Renal pelvis (tissue), 4 donors: ENCODE measurements around the gene PRR16. TPM values are rescaled to one million over a fixed set of nuclear protein-coding genes. Genes with fewer than 3 reads are reported as not detected.

Experiments used
- DNase-seq: peaks from one replicate; pipeline ENCODE4 v3.0.0-alpha.2; 2013
- polyA plus RNA-seq, 3 donors: library from polyadenylated mRNA; unstranded; fragments of 120-200 nt; gene quantifications; one replicate each; pipeline ENCODE4 v1.2.1, GENCODE V29; 2013; ENCODE audit not compliant: insufficient read length in 3 of 3

PRR16 gene
- polyA plus RNA-seq, 3 donors = 2.1 to 3.8 (median 3.7) TPM

DNA sequence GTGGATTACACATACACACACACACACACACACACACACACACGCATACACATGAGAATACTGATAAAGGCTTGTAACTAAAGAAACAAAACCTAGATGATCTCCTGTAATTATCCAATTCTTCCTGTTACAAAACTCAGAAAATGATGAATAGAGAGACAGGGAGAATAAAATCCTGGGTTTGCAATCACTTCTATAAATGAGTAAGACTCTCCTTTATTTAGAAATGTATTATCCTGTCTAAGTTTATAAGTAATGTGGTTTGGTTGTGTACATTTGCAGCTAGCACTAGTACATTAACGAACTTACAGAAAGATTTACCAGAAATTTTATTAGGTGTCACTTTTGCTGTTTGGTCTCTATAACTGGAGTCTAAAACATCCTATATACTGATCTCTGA lies 2.8 kb upstream of the PRR16 start:
- DNase-seq = no peak

DNA sequence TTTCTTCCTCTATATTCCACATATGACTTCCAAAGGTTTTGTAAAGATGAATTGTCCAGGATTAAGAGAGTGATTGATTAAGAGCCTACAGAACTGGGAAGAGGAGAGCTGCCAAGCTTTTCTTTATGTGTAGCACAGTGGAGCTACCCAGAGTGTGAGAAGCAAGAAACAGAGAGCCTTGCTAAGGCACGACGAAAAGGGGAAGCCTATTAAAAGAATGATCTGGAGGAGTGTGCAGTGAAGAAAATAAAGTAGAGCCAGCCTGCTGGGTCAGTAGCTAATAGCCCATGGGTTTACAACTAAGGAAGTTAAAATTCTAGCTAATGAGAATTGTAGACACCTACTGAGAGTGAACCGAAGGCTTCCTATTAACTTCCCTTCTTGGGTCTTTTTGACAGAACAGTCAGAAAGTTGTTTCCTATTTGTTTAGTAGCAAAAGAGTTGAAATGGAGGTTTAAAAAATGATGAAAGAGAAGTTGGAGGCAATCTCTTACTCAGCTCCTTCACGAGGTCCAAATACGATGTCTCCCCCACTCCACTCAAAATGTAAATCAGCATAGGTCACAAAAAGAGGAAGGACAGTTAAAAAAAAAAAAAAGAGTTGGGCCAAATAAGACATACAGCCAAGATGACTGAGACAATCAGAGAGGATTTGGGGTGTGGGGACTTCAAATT lies 957 bp upstream of the PRR16 start:
- no peak for DNase-seq

DNA sequence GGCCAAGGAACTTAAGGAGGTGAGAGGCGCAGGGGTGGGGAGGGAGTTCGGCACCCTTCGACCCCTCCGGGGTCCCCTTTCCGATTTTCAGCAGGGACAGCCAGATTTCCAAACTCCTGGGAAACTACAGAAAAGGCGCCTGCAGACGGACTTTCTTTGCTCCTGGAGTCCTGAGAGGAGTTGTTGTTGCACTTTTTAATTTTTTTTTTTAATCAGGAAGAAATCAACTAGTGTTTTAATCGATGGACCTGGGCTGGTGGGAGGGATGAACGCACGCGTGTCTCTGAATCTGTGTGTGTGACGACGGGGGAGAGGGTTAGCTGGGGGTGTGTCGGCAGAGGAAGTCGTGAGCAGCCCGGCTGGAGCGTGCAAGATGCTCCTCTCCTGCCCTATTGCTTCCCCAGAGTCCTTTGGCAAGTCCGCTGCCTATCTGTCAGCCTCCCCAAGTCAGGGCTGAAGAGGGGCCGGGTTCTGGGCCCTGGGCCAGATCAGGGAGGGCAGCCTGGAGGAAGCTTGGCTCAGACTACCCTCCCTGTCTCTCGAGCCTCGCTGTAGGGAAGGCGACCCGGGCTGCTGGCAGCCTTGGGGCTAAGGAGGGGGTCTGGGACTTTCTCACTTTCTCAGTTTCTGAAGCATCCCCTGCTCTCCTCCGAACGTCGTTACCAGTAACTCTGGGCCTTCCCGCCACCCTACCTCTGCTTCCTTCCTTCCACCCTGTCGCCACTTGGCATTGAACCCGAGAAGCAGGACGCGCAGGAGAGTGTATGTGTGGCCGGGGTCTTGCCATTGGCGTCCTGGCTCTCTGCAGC lies 731 bp downstream of the PRR16 start:
- no peak for DNase-seq

- DNase-seq = no peak
Observed at GRCh38 chr5:120465436-120465961, 1.4 kb downstream of the PRR16 start.

DNA sequence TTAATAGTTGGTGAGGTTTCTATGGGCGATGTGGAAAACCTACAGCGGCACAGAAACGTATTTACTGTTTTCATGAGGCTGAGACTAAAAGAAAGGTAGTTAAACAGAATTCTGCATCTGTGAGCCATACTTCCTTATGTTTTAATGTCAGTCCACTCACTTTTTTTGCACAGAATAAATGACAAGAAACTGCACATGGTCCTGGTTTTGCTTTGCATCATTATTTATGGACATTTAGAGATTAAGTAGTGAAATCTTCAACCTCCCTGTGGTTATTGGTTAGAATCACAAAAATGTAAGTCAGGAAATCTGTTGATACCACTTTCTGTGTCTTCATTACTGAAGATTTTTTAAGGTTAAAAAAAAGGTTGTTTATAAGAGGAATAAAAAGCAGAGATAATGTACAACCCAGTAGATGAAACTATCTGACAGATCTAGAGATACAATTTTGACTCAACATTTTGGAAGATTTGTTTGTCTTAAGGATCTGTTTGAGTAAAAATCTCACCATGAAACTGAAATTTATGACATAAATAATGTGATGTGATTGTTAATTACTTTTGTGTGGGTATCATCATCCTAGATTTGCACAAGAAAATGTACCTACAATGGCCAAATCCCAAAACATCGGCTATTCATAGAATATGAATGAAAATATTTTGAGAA lies 2.4 kb downstream of the PRR16 start:
- DNase-seq = no peak

DNA sequence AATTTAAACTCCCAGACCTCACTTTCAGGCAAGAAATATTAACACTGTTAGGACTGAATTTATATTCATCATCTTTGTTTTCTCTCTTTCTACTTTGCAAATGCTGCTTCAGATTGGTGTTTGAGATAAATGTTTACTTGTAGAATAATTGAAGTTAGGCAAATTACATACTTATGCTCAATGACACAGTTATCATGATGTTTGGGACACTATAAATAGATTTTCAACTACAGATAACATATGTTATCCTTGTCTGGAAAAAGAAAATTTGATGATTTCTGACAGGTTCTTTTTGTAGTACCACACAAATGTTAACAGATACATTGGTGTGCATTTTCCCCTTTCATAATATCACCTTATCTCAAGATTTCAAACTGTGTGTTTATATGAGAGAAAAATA lies 7.9 kb downstream of the PRR16 start:
- DNase-seq = no peak

GRCh38 chr5:120472911-120473310 lies 8.8 kb downstream of the PRR16 start:
- DNase-seq = no peak

DNA sequence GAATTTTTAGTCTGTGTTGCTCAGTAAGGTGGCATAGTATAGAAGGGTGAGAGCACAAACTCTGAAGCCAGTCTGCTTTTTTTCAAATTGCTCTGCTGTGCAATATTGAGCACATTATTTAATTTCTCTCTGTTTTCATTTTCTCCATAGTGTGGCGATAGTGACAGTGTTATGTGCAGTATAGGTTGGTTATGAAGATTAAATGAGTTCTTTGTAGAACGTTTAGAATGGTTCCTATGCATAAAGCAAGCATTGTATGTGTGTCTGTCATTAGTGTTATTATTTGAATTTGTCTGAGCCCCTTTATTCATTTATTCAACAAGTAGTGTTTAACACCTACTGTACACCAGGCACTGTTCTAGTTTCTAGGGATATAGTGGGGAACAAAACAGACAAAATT lies 9.2 kb downstream of the PRR16 start:
- DNase-seq = no peak

- no peak for DNase-seq
Observed at GRCh38 chr5:120476063-120476462, 12.0 kb downstream of the PRR16 start.

GRCh38 chr5:120479066-120479465 lies 15.0 kb downstream of the PRR16 start:
- no peak for DNase-seq

GRCh38 chr5:120499876-120500563 lies 35.9 kb downstream of the PRR16 start:
- no peak for DNase-seq

- no peak for DNase-seq
Observed at GRCh38 chr5:120502531-120502930, 38.4 kb downstream of the PRR16 start.

DNA sequence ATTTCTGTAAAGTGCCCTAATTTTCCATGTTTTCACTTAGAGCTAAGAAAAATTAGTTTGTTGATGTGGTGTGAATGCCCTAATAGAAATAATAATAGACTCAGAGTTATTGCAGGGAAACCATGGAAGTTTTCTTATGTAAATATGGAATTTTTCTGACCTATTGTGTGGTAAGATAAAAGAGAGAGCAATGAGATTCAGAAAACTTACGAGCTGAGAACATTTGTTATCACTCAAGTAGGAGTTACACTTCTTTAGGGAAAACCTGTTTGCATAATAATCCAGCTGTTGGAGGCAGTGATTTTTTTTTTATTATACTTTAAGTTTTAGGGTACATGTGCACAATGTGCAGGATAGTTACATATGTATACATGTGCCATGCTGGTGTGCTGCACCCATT lies 39.2 kb downstream of the PRR16 start:
- no peak for DNase-seq

- DNase-seq = no peak
Observed at GRCh38 chr5:120504057-120504456, 40.0 kb downstream of the PRR16 start.

DNA sequence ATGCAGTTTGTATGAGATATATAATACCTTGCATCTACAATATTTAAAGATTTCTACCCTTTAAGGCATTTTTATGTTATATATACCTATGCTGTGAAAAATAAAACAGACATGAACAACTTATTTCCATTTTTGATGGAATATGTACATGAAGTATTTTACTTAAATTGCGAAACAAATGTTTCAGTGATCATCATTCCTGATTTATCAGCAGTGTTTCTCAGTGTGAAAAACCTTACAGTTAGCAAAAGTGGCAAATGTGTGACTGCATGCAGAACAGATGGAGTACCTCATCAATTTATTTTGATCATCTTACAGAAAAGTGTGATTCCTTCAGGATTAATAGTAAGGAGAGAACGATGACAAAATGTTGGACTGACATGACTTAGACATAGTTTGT lies 43.1 kb downstream of the PRR16 start:
- DNase-seq = no peak

DNA sequence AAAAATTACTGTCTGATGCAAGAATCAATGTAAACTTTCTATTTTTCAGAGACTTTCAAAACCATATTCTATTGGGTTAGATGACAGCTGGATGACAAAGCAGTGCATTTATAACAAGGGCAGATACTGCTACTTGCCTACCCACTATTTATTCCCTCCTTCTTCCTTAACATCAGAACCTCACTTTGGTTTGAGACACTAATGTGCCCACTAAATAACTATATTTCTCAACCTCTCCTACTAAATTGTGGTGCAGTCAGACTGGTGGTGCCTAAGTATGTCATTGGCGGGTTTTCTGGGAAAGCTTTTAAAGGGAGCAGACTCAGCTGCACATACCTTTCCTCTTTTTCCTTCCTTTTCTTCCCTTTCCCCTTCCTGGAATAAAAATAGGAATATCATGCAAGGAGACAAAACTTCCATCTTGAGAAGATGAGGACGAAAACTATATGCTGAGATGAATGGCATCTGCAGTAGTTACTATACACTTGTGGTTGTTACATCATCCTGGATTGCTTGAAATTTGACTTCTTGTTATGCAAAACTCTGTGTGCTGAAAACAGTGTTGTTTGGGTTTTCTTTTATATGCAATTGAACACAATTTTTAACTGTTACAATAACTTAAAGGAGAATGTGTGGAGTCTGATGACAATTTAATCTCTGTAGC lies 43.8 kb downstream of the PRR16 start:
- DNase-seq = no peak

DNA sequence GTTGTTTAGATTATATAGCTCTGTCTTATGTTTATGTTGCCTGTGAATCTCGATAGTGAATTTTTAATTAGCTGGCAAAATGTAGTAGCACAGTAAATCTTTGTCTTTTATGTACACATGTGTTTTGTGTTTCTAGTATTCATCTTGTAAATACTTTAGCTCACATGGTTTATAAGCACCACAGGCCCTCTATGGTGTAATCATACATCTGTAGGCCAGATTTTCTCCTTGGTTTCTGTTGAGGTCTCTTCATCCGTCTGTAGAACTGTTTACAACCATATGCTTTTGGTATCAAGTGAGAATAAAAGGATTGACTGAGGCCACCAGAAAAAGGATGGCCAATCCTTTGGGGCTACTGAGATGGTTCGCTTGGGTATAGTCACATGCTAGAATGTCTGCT lies 45.0 kb downstream of the PRR16 start:
- no peak for DNase-seq

GRCh38 chr5:120510098-120510637 lies 46.1 kb downstream of the PRR16 start:
- no peak for DNase-seq

DNA sequence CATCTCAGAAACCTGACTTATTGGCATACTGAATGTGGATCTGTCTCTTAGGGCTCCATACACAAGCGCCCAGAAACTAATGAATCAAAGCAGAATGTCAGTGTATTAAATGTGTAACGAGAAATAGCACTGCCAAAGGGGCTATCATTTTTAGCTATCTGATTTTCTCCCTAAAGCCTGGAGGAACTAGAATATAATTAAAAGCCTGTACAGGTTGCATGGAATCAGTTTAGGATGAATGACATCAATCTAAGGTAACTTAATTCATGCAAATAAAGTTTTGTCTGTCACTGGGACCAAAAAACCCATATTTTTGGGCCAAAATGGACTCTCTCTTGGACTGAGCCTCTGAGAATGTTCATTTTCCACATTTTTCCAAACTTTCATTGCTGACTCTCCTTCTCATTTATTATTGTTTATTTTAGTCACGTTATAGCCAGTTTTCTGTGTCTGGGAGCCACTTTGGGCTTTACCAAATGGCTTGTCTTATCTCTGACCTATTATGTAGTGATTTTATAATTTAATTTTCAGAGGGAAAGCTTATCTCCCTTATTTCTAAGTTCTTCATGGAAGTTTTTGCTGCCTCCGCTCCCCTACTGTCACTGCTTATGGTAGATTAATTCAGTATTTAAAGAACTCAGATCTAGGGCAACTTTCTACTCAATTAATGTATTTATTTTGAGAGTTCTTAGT lies 47.0 kb downstream of the PRR16 start:
- no peak for DNase-seq

DNA sequence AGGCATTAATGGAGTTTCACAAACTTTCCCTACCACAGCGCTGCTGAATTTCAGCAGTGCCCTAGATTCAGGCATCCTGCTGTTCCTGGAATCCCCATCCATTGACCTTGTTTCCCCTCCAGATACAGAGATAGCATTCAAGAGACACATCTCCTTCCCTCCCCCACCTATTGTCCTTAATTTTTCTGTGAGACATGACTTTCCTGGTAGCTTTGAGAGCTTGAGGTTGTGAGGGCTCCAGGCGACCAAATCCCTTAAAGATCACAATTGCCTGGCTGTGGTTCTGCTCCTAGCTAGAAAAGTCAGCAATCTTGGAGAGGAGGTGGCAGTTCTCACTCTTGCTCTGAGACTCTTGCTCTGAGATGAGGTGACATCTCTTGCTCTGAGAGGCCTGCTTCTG lies 48.0 kb downstream of the PRR16 start:
- no peak for DNase-seq
